HG03439 (cell line): Measurements from ENCODE around the gene SETD7.
"Not testable (repeated sequence)": the region's sequence is repeated elsewhere in the genome, so short reads cannot be mapped to it uniquely, and the experiment has no call there.

Experiments used
- ATAC-seq: cut with Tn5 transposase; IDR thresholded peaks from one replicate; pipeline ENCODE4 v1.9.1; 2021; ENCODE audit warnings: mild to moderate bottlenecking, moderate library complexity; ENCODE audit not compliant: unreplicated experiment

SETD7 gene

DNA sequence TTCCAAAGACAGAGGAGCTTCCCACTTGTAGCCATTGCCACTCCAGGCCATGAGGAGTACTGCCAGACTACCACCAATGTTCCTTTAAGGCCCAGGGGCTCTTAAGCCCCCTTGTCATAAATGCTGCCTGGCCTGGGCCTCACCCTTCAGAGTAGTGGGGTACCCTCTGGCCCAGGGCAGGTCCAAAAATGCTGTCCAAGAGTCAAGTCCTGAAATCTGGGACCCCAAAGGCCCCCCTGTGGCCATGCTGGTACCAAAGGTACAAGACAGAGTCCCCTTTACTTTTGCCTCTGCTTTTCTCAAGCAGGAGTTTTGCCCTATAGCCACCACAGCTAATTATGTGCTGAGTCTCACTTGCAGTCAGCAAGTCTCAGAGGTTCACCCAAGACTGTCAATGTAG lies 85.7 kb downstream of the SETD7 start:
- ATAC-seq, result no peak

DNA sequence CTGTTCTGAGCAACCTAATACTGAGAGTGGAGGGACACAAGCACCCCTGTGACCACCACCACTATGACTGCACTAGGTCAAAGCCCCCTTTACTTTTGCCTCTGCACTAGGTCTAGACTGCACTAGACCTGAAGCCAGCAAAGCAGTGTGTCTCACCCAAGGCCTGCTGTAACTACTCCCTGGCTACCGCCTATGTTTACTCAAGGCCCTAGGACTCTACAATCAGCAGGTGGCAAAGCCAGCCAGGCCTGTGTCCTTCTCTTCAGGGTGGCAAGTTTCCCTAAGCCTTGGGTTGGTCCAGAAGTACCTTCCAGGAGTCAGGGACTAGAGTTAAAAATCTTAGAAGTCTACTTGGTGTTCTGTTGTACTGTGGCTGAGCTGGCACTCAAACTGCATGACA lies 86.2 kb downstream of the SETD7 start:
- ATAC-seq, result no peak

DNA sequence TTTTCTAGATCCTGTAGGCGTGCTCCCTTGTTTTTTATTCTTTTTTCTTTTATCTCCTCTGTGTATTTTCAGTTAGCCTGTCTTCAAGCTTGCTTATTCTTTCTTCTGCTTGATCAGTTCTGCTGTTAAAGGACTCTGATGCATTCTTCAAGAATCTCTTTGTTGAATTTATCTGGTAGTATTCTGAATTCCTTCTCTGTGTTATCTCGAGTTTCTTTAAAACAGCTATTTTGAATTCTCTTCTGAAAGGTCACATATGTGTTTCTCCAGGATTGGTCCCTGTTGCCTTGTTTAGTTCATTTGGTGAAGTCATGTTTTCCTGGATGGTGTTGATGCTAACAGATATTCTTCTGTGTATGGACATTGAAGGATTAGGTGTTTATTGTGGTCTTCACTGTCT lies 86.8 kb downstream of the SETD7 start:
- ATAC-seq, result no peak

DNA sequence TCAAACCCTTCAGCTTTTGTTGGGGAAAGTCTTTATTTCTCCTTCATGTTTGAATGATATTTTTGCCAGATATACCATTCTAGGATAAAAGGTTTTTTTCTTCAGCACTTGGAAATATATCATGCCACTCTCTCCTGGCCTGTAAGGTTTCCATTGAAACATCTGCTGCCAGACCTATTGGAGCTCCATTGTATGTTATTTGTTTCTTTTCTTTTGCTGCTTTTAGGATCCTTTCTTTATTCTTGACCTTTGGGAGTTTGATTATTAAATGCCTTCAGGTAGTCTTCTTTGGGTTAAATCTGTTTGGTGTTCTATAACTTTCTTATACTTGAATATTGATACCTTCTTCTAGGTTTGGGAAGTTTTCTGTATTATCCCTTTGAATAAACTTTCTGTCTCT lies 87.3 kb downstream of the SETD7 start:
- not testable (repeated sequence) for ATAC-seq

DNA sequence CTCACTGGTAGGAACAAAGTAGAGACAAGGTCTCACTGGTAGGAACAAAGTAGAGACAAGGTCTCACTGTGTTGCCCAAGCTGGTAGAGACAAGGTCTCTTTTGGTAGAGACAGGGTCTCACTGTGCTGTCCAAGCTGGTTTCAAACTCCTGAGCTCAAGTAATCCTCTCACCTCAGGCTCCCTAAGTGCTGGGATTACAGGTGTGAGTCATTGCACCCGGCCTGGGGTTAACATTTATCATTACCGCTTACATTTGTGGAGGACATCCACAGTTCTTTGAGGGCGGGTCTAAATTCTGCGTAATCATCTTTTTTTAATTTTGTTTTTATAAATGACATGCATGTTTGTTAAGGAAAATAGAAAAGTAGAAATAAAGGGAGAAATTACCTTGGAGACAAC lies 90.1 kb downstream of the SETD7 start:
- no peak for ATAC-seq

DNA sequence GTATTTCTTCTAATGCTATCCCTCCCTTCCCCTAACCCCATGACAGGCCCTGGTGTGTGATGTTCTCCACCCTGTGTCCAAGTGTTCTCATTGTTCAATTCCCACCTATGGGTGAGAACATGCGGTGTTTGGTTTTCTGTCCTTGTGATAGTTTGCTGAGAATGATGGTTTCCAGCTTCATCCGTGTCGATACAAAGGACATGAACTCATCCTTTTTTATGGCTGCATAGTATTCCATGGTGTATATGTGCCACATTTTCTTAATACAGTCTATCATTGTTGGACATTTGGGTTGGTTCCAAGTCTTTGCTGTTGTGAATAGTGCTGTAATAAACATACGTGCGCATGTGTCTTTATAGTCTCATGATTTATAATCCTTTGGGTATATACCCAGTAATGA lies 91.5 kb downstream of the SETD7 start:
- not testable (repeated sequence) for ATAC-seq

DNA sequence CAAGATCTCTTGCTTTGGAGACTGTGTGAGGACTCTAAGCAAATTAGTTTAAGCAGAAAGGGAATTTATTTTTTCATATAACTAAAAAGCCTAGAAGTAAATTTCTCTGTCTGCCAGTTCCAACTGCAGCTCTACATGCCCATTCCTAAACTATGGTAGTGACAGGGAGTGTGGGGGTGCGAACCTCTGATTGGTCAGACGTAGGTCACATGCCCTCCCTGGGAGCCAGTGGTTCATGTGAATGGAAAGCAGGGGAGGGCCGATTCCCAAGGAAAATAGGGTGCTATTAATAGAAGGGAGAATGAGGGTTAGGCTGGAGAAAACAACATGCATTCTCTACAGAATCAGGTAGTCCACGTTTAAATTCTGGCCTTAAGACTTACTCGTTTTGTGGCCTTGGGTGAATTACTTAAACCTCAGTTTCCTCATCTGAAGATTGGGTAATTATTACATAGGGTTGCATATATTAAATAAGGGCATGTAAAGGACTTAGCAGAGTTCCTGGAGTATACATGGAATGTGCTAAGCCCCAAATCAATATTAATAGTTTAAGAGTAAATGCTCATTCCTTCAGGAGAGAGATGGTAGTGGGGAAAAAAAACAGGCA lies 94.9 kb downstream of the SETD7 start:
- no peak for ATAC-seq

DNA sequence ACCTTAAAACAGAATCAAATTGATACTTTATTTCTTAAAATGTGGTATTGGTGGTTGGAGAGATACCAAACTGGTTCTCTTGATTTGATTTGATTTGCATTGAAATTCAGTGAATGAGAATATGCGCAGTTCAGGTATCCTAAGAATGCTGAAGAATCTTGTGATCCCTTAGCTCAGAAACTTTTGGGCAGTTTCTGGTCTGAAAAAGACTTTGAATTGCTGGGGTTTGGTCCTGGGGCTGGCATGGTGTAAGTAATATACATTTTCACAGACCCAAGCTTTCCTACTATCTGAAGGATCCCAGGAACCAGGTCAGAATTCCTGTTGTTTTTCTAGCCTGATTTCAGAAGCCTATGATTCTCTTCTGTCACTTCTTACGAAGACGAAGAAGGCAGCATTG lies 95.5 kb downstream of the SETD7 start:
- no peak for ATAC-seq

DNA sequence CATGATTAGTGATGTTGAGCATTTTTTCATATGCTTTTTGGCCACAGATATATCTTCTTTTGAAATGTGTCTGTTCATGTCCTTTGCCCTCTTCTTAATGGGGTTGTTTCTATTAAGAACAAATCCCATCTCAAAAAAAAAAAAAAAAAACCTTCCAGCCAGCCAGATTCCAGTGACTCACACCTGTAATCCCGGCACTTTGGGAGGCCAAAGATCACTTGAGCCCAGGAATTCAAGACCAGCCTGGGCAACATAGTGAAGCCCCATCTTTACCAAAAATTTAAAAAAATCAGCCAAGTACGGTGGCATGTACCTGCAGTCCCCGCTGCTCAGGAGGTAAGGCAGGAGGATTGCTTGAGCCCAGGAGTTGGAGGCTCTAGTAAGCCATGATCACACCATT lies 97.0 kb downstream of the SETD7 start:
- no peak for ATAC-seq

DNA sequence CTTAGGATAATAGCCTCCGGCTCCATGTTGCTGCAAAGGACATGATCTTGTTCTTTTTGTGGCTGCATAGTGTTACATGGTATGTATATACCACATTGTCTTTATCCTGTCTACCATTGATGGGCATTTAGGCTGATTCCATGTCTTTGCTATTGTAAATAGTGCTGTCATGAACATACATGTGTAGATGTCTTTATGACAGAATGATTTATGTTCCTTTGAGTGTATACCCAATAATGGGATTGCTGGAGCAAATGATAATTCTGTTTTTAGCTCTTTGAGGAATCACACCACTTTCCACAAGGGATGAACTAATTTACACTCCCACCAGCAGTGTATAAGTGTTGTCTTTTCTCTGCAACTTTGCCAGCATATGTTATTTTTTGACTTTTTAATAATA lies 97.5 kb downstream of the SETD7 start:
- no peak for ATAC-seq

DNA sequence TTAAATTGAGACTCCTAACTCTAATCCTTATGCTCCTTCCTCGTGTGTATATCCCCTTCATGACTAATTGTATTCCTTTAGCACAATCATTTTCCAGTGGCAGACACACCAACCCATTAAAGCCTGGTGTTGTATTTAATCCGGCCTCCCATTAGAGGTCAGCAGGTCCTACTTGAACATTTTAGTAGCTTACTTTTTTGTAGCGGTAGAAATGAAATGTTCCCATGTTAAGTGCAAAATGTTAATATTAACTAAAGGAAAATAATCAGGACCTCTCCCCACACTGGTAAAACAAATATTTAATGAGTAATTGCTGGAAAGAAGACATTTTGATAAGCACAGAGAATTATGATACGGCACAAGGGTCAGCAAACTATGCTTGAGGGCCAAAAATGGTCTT lies 98.7 kb downstream of the SETD7 start:
- ATAC-seq, result no peak

DNA sequence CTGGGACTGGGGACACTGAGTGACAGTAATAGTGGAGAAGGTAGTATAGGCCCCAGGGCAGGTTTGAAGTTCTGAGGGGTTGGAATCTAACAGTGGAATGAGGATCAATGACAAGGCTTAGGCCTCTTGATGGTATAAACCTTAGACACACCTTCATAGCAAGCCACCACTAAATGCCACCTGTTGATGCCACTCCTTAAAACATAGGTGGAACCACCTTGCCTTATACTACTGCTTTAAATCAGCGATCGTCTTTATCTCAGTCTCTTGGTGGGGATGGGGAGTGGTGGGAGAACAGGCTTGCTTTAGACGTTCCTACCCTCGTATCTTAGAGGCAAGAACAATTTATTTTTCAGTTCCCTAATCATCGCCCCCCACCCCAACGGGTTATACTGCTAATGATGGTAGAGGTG lies 100.9 kb downstream of the SETD7 start:
- no peak for ATAC-seq

DNA sequence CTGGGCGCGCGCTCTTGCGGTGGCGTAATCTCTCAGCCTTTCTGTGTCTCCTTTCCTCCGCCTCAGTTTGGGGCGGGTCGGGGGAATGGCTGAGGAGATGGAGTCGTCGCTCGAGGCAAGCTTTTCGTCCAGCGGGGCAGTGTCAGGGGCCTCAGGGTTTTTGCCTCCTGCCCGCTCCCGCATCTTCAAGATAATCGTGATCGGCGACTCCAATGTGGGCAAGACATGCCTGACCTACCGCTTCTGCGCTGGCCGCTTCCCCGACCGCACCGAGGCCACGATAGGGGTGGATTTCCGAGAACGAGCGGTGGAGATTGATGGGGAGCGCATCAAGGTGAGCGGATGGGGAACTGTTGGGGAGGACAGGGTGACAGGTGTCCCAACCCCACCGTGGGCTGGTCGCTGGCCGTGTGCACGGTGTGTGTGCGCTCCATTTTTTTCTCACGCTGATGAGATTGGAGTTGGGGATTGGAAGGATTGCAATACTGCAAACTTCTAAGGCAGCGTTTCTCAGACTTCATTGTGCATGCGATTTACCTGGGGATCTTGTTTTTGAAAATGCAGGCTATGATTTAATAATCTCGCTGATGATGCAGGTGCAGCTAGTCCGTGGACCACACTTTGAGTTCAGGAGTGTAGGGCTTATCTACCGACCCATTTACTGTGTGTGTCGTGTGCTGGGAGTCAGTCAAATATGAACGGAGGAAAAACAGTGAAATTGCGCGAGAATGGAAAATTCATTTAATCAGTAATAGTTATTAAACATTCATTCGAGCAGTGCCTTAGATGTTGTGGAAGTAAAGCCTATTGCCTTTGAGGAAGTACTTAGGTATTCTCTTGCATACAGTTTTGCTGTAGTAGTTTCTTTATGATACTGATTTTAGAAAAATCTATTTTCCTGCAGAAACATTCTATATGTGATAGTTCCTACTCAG lies 101.6 kb downstream of the SETD7 start, which contains the start of gene RAB33B:
Gene RAB33B, plus strand, starts transcription at position 11 of the 935 bp plus-strand sequence. Its CDS starts 75 bp downstream, at position 86.
- peak; percentile 4 for ATAC-seq

DNA sequence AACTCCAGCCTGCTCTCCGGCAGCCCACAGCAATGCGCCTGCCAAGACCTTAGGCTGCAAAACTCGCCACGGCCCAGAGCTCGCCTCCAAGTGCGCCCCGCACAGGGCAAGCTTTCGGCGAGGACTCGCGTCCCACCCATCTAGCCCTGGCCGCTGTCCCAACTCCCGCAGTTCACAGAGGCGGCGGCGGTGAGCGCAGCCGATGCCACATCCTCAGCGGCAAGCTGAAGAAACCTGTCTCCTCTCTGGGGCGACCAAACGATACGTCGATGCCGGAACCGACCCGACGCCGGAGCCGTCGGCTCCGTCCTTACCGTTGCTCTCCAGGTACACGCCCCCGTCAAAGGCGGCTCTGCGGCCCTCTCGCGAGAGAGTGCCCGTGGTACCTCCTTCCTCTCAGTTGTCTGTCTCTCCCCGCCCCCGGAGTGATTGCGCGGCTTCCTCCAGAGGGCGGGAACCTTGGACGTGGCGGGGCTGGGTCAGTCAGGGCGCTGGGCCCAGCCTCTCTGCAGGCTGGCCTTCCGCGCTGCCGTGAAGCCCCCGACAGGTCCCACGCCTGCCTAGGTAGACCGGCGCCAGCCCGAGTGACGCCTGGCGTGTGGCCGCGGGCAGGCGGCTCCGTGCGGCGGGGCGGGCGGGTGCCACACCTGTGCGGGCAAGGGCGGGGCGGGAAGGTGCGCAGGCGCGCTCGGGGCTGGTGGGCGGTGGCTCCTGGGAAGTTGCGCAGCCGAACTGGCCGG lies 102.5 kb downstream of the SETD7 start:
- peak; percentile 91 for ATAC-seq

DNA sequence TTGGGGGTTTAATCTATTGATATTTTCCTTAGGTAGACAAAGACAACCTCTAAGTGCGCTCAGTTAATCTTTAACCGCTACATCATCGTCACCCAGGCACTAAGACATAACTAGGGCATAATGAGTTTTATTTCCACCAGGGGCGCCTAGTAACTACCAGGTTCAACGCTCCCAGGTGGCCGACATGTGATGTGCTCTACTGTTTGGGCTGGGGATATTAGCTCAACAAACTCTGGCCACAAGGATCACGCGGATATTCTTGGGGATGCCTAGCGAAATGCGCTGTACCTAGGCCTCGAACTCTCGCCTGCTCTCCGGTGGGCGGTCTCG lies 103.0 kb downstream of the SETD7 start:
- peak; percentile 49 for ATAC-seq

DNA sequence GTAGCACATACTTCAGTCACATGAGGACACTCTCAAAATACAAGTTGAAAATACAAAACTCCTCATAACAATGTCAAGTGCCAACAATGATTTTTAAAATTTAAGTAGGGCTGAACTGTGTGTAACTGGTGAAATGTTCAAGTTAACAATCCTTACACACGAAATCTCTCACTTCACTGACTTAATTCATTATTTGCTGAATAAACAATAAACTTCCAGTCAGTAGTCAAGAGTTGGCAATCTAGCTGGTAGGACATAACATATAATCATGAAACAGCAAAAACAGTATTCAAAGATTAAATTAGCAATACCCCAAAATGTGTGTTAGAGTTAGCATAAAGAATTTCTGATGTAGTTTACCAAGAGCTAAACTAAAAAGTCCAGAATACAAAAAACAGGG lies 104.0 kb downstream of the SETD7 start:
- no peak for ATAC-seq

DNA sequence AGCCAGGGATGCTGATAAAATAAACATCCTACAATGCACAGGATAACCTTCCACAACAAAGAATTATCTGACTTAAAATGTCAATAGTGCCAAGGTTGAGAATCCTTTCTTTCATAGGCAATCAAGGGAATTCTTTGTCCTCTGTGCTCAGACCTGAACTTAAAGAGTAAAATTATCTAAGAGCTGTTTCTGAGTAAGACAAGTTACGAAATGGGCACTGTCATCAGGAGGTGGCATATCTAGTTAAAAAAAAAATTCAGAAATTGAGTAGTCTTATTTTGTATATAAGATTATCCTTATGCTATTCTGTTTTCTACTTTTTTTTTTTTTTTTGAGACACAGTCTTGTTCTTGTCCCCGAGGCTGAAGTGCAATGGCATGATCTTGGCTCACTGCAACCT lies 105.4 kb downstream of the SETD7 start:
- ATAC-seq, result no peak

DNA sequence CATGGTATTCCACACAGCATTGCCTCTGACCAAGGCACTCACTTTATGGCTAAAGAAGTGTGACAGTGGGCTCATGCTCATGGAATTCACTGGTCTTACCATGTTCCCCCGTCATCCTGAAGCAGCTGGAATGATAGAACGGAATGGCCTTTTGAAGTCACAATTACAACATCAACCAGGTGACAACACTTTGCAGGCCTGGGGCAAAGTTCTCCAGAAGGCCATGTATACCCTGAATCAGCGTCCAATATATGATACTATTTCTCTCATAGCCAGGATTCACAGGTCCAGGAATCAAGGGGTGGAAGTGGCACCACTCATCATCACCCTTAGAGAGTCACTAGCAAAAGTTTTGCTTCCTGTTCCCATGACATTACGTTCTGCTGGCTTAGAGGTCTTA lies 108.9 kb downstream of the SETD7 start:
- ATAC-seq, result not testable (repeated sequence)
